ENCODE data around the gene CREBZF. TPM values are rescaled to one million over a fixed set of nuclear protein-coding genes. Genes with fewer than 3 reads are reported as not detected.

The CREBZF gene
- total and polyA plus RNA-seq, 2 experiments from 2014 or later, result 46.0 to 69.7 TPM

DNA sequence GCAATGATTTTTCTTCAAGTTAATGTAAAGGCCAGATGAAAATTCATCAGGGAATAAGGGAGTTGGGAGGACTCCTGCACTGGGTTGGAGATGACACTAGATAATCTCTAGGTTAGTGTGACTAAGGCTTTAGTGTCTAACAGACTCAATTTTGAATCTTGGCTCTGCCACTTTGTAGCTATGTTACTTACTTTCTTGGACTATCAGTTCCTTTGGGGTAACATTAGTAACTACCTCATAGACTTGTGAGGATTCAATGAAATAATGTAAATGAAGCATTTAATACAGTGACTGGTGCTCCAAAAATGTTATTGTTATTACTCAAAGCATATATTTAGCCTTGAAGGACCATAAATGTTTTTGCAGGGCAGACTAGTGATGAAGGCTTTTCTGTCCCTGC is 30.6 kb upstream of the CREBZF start:
- Histone ChIP-seq H3K9me2 (replicated peaks; ENCODE audit: insufficient read depth) (no peaks in the 10 kb centered on the region), H3K4me3 (no peak overlapping the region), H3K4me2 (no peak overlapping the region), H3K79me2 (no peaks in the 10 kb centered on the region), H3K9me3 (ENCODE audit: low read depth) (no peaks in the 10 kb centered on the region), H3K36me3 (replicated peaks; ENCODE audit: insufficient read depth, low read depth) (no peaks in the 10 kb centered on the region), H3K27ac (no peak overlapping the region), H3K4me1 (ENCODE audit: insufficient read depth) (no peaks in the 10 kb centered on the region), H2AFZ (no peak overlapping the region), H4K20me1 (ENCODE audit: insufficient read depth, poor library complexity, severe bottlenecking) (no peaks in the 10 kb centered on the region), H3K27me3 (no peaks in the 10 kb centered on the region)
- TF ChIP-seq EZH2phosphoT487 (IDR thresholded peaks at IDR 0.05; ENCODE audit: low read depth, severe bottlenecking, unreplicated experiment), result no peak
- TF ChIP-seq, protein P1, sequence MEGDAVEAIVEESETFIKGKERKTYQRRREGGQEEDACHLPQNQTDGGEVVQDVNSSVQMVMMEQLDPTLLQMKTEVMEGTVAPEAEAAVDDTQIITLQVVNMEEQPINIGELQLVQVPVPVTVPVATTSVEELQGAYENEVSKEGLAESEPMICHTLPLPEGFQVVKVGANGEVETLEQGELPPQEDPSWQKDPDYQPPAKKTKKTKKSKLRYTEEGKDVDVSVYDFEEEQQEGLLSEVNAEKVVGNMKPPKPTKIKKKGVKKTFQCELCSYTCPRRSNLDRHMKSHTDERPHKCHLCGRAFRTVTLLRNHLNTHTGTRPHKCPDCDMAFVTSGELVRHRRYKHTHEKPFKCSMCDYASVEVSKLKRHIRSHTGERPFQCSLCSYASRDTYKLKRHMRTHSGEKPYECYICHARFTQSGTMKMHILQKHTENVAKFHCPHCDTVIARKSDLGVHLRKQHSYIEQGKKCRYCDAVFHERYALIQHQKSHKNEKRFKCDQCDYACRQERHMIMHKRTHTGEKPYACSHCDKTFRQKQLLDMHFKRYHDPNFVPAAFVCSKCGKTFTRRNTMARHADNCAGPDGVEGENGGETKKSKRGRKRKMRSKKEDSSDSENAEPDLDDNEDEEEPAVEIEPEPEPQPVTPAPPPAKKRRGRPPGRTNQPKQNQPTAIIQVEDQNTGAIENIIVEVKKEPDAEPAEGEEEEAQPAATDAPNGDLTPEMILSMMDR (IDR thresholded peaks at IDR 0.05; ENCODE audit: poor library complexity), result no peak
- no peak for TF ChIP-seq EZH2 (IDR thresholded peaks at IDR 0.05; ENCODE audit: borderline replicate concordance)
- no peak for DNase-seq (ENCODE audit: low spot score)

DNA sequence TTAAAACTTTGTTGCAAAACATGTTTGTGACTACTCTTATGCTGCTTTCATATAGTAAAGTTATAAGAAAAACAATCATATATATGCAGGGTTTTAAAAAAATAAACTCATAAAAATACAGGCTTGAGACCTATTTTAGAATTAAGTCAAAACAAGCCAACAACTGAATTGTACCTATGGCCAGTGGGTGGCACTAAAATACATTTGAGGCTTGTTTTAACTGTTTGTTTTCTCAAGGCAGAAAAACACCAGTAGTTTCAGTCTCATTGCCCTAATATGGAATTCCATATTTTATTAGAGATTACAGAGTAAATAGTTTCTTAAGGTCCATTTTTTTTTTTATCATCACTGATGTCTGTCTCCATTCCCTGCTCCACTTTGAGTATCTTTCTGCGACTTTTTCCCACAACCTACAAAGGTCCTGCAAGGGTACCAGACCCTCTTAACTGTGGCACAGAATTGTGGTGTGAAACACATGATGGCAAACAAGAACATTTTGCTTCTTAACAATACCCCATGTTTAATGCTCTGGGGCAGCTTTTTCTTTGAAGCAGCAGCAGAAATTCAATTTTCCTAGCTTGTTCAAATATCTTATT is 29.6 kb upstream of the CREBZF start:
- H2AFZ ChIP-seq, result no peak overlapping the region
- H3K36me3 ChIP-seq (replicated peaks; ENCODE audit: insufficient read depth, low read depth), result no peaks in the 10 kb centered on the region
- no peaks in the 10 kb centered on the region for H3K79me2 ChIP-seq
- WGBS (ENCODE audit: low lambda C conversion rate, missing lambda C conversion rate), result 100% methylated on average over 1 of the region's 1 CpG
- no peaks in the 10 kb centered on the region for H4K20me1 ChIP-seq (ENCODE audit: insufficient read depth, poor library complexity, severe bottlenecking)
- H3K4me2 ChIP-seq, result no peak overlapping the region
- no peak overlapping the region for H3K27ac ChIP-seq
- no peaks in the 10 kb centered on the region for H3K9me3 ChIP-seq (ENCODE audit: low read depth)
- peak; percentile 63 for DNase-seq (ENCODE audit: low spot score)
- H3K4me3 ChIP-seq, result no peak overlapping the region
- H3K4me1 ChIP-seq (ENCODE audit: insufficient read depth), result no peaks in the 10 kb centered on the region
- TF ChIP-seq, protein P1 (IDR thresholded peaks at IDR 0.05; ENCODE audit: poor library complexity), result peak; percentile 80
- TF ChIP-seq EZH2phosphoT487 (IDR thresholded peaks at IDR 0.05; ENCODE audit: low read depth, severe bottlenecking, unreplicated experiment), result no peak
- H3K27me3 ChIP-seq, result no peaks in the 10 kb centered on the region
- no peaks in the 10 kb centered on the region for H3K9me2 ChIP-seq (replicated peaks; ENCODE audit: insufficient read depth)

DNA sequence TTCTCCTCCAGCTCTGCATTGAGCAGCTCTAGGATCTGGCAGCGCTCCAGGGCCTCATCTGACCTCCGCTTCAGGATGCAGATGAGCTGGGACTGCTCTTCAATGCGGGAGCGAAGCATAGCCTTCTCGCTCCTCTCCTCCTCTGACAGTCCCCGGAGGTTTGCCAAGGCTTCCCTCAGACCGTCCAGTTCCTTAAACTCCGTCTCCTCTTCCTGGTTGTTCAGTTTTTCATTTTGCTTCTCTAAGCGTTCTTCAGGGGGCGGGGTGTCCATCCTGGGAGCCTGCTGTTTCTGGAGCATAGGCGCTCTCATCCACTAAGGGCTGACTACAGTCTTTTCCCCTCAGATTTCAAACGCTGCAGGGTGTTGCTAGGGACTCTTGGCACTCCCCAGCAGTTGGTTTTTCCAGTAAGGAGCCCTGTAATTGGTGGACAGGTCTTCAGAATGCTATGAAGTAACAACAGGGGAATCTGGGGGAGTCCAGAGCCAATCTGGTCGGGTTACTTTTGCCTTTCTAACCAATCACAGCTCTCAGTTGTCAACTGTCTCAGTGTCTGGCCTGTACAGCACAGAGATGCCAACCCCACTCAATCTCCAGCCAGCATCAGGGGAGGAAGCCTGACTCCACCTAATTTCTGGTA is 21.0 kb upstream of the CREBZF start, which contains the start of gene CCDC89:
CCDC89 (minus strand) TSS at position 376 of the 640 bp plus-strand sequence; CDS start at position 311, 65 bp downstream.
- H3K4me2 ChIP-seq, result peak within 1 kb of the TSS; percentile 59
- 88% methylated on average over 13 of the region's 13 CpGs for WGBS (ENCODE audit: low lambda C conversion rate, missing lambda C conversion rate)
- no peaks in the 10 kb centered on the region for H3K79me2 ChIP-seq
- no peak within 1 kb of the TSS for H3K4me3 ChIP-seq
- peak within 1 kb of the TSS; percentile 26 for H3K27ac ChIP-seq
- H2AFZ ChIP-seq, result no peak within 1 kb of the TSS
- peak; percentile 45 for DNase-seq (ENCODE audit: low spot score)
- H3K4me1 ChIP-seq (ENCODE audit: insufficient read depth), result no peaks in the 10 kb centered on the region
- H3K9me3 ChIP-seq (ENCODE audit: low read depth), result no peaks in the 10 kb centered on the region
- TF ChIP-seq EZH2phosphoT487 (IDR thresholded peaks at IDR 0.05; ENCODE audit: low read depth, severe bottlenecking, unreplicated experiment), result no peak
- no peak for TF ChIP-seq EZH2 (IDR thresholded peaks at IDR 0.05; ENCODE audit: borderline replicate concordance)
- TF ChIP-seq, protein P1 (IDR thresholded peaks at IDR 0.05; ENCODE audit: poor library complexity), result no peak
- H3K36me3 ChIP-seq (replicated peaks; ENCODE audit: insufficient read depth, low read depth), result no peaks in the 10 kb centered on the region
- no peaks in the 10 kb centered on the region for H3K27me3 ChIP-seq
- no peaks in the 10 kb centered on the region for H3K9me2 ChIP-seq (replicated peaks; ENCODE audit: insufficient read depth)
- no peaks in the 10 kb centered on the region for H4K20me1 ChIP-seq (ENCODE audit: insufficient read depth, poor library complexity, severe bottlenecking)

All from hepatocyte (in vitro differentiated cells).